Measurements from ENCODE around the gene TRIM33. TPM values are rescaled to one million over a fixed set of nuclear protein-coding genes. Genes with fewer than 3 reads are reported as not detected.
A peak's percentile ranks its signal among the peaks of the same experiment; 100 is the strongest.

TRIM33 gene
- total RNA-seq, 1 donor from 2014 or later: 37.3 TPM

DNA sequence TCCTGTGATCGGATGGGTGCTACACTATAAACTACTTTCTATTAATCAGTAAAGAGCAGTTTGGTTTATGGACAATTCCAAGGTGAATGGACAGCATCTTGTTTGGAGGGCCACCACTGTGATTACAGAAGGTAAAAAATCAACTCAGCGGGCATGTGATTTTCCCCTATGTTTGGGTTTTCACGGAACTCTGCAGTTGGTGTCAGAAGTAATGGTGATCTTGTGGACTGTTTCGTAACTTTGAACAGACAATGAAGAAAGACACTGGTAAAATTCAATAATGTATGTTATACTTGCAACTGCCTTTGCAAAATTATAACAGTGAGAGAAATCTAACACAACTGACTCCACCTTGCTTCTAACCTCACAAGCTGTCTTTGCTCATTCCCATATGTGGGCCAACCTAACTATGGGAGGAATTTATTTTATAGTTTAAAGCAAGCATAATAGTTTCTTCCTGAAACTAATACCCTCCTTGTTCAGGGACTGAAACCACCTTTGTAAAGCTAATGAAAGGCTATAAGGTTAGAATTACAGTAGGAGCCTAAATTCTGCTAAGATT lies 53.2 kb downstream of the TRIM33 start:
- intact Hi-C loops (cut with DNase I): no loop called here
- peak overlapping the region; percentile 51 for H3K27ac ChIP-seq
- TF ChIP-seq, protein P1, sequence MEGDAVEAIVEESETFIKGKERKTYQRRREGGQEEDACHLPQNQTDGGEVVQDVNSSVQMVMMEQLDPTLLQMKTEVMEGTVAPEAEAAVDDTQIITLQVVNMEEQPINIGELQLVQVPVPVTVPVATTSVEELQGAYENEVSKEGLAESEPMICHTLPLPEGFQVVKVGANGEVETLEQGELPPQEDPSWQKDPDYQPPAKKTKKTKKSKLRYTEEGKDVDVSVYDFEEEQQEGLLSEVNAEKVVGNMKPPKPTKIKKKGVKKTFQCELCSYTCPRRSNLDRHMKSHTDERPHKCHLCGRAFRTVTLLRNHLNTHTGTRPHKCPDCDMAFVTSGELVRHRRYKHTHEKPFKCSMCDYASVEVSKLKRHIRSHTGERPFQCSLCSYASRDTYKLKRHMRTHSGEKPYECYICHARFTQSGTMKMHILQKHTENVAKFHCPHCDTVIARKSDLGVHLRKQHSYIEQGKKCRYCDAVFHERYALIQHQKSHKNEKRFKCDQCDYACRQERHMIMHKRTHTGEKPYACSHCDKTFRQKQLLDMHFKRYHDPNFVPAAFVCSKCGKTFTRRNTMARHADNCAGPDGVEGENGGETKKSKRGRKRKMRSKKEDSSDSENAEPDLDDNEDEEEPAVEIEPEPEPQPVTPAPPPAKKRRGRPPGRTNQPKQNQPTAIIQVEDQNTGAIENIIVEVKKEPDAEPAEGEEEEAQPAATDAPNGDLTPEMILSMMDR (IDR thresholded peaks at IDR 0.05): no peak
- no peak overlapping the region for H3K4me3 ChIP-seq
- no peak for DNase-seq
- H3K9me3 ChIP-seq: no peaks in the 10 kb centered on the region
- H3K27me3 ChIP-seq: no peaks in the 10 kb centered on the region
- peaks cover 30% of the 10 kb centered on the region for H3K36me3 ChIP-seq
- peaks cover 7% of the 10 kb centered on the region for H3K4me1 ChIP-seq
- ATAC-seq: no peak

GRCh38 chr1:114456586-114456985 lies 54.4 kb downstream of the TRIM33 start:
- Histone ChIP-seq H3K4me1 (peaks cover 7% of the 10 kb centered on the region), H3K27me3 (no peaks in the 10 kb centered on the region), H3K36me3 (peaks cover 20% of the 10 kb centered on the region), H3K4me3 (no peak overlapping the region), H3K9me3 (no peaks in the 10 kb centered on the region), H3K27ac (no peak overlapping the region)
- DNase-seq: no peak
- no peak for ATAC-seq
- TF ChIP-seq, protein P1 (IDR thresholded peaks at IDR 0.05): no peak
- intact Hi-C loops (cut with DNase I): no loop called here

DNA sequence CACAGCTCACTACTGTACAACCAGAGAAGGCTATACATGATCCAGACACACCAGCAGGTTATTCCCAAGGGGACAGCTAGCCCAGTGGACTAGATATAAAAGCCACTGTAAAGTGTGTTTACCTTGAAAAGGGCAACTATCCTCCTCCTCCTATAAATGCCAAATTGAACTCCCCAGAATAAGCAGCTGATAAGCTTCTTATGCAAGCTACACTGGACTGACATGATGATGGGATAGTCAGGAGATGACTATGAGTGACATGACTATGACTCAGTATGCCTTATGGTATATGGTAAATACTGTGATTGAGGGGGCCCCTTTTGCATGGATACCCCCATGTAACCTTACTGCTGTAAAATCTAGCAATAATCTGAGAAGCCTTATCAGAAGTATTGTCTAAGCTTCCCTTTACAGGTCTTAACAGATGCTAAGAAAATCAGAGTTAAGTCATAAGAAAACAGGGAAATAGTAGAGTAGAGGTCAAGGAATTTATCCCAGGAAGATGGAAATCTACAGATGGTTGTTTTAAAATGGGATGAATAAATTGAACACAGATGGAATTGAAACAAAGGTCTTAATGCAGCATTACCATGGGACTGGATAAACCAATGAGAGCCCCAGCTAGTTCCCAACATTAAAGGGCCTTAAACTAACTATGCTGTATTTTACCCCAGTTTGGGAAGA lies 55.8 kb downstream of the TRIM33 start:
- TF ChIP-seq, protein P1 (IDR thresholded peaks at IDR 0.05): no peak
- Histone ChIP-seq H3K4me1 (peaks cover 7% of the 10 kb centered on the region), H3K36me3 (peaks cover 20% of the 10 kb centered on the region), H3K9me3 (no peaks in the 10 kb centered on the region), H3K27ac (no peak overlapping the region), H3K27me3 (no peaks in the 10 kb centered on the region), H3K4me3 (no peak overlapping the region)
- intact Hi-C loops (cut with DNase I): no loop called here
- DNase-seq (no peak), ATAC-seq (no peak)

DNA sequence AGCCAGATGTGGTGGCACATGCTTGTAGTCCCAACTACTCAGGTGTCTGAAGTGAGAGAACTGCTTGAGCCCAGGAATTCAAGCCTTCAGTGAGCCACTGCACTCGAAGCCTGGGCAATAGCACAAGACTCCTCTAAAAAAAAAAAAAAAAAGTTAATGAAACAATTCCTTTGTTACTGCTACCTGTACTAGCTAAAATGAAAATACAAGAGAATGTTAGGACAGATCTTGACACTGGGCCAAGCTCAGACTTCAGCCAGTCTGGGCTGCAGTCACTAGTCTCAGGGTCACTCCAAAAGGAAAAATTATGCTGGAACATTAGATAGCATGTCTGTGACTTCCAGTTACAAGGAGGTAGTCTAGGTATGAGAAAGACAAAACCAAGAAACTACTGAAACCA lies 56.5 kb downstream of the TRIM33 start:
- Histone ChIP-seq H3K9me3 (no peaks in the 10 kb centered on the region), H3K36me3 (peaks cover 20% of the 10 kb centered on the region), H3K27me3 (no peaks in the 10 kb centered on the region), H3K27ac (no peak overlapping the region), H3K4me1 (peaks cover 7% of the 10 kb centered on the region), H3K4me3 (no peak overlapping the region)
- ATAC-seq (no peak), DNase-seq (no peak)
- intact Hi-C loops (cut with DNase I): no loop called here
- TF ChIP-seq, protein P1 (IDR thresholded peaks at IDR 0.05): no peak

- DNase-seq (no peak), ATAC-seq (no peak)
- H3K36me3 ChIP-seq: peaks cover 23% of the 10 kb centered on the region
- H3K9me3 ChIP-seq: no peaks in the 10 kb centered on the region
- TF ChIP-seq, protein P1 (IDR thresholded peaks at IDR 0.05): no peak
- H3K27me3 ChIP-seq: no peaks in the 10 kb centered on the region
- intact Hi-C loops (cut with DNase I): no loop called here
- H3K4me1 ChIP-seq: peaks cover 6% of the 10 kb centered on the region
- H3K4me3 ChIP-seq: no peak overlapping the region
- H3K27ac ChIP-seq: no peak overlapping the region
Measured at GRCh38 chr1:114453361-114453784, 57.6 kb downstream of the TRIM33 start.

Data from upper lobe of right lung (tissue), 1 donor.